PC-9 (cell line): ENCODE measurements around the gene GFM2.

Experiments
- EZH2 ChIP-seq: fragments of 200-600 bp; sonication (generic); IDR thresholded peaks from 2 replicates; pipeline ENCODE4 v1.8.0; 2017; ENCODE audit warnings: antibody characterized with exemption, low read depth
- TF ChIP-seq, protein P1 (sequence below): fragments of 200-600 bp; sonication (generic); conservative IDR thresholded peaks from 2 replicates; pipeline ENCODE4 v1.6.1; 2017; ENCODE audit warnings: mixed run types, antibody characterized with exemption, mild to moderate bottlenecking, moderate library complexity

DNA sequence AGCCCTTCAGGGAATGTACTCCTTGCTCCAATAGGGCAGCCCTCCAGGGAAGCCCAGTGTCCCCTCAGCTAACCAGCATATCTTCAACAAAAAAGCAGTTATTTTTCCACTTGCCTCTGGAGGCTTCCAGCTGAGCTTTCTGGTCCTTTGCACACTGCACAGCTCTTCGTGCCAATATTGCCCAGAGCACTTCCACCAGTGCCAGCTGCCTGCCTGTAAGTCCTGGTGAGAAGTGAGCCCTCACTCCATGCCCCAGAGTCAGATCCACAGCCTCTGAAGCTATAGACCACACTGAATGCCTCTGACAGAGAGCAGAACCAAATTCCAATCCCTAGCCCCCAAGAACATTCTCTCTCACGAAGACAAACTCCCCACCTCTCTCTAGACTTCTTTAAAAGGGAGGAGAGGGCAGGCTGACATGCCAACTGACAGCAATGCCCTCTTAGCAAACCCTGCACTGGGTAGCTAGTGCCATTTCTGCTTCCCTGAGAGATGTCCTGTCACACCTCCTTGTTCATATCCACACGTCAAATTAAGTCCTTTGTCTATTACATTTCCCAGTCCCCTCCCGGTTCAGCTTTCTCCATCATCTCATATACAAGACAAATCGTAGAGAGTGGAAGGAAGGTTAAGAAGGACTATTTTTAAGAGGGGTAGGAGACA lies 94.6 kb downstream of the GFM2 start:
- TF ChIP-seq, protein P1, sequence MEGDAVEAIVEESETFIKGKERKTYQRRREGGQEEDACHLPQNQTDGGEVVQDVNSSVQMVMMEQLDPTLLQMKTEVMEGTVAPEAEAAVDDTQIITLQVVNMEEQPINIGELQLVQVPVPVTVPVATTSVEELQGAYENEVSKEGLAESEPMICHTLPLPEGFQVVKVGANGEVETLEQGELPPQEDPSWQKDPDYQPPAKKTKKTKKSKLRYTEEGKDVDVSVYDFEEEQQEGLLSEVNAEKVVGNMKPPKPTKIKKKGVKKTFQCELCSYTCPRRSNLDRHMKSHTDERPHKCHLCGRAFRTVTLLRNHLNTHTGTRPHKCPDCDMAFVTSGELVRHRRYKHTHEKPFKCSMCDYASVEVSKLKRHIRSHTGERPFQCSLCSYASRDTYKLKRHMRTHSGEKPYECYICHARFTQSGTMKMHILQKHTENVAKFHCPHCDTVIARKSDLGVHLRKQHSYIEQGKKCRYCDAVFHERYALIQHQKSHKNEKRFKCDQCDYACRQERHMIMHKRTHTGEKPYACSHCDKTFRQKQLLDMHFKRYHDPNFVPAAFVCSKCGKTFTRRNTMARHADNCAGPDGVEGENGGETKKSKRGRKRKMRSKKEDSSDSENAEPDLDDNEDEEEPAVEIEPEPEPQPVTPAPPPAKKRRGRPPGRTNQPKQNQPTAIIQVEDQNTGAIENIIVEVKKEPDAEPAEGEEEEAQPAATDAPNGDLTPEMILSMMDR, result no peak
- TF ChIP-seq EZH2, result no peak
